LoVo (cell line): ENCODE data around the gene PPT1.
A peak's percentile ranks its signal among the peaks of the same experiment; 100 is the strongest.
"Not testable (repeated sequence)": the region's sequence is repeated elsewhere in the genome, so short reads cannot be mapped to it uniquely, and the experiment has no call there.

Experiments used
- DNase-seq: peaks from one replicate; pipeline ENCODE4 v3.0.0-alpha.2; 2016; ENCODE audit warnings: low spot score

PPT1 gene

DNA sequence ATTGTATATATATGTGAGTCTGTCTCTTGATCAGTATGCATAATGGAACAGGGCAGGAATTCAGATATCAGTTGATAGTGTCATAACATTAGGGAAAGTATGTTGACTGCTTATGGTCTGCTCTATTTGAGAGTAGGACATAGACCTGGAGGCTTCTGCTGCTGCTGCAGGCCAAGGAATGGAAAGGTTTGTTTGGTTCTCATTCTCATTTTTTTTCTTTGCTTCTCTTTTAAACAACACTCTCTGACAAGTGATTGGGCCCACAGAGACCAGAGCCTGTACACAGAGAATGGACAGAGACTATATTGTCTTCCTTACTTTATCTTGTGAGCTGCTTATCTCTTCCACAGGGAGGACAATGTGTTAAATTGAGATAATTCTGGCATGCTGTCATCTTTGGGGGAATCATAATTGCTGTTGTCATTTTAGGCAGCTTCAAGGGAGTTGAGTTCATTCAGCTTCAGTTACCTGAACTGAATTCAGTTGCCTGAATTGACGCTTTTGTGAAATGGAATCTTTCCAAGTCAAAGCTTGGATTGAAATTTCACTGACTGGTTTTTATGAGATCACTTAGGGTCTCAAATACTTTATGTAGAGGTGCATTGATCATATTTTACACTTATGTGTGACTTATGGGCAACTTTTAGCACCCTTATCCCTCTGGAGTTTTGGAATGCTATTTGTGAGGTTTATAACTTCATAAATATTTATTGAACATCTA lies 39.6 kb downstream of the PPT1 start:
- DNase-seq: no peak

DNA sequence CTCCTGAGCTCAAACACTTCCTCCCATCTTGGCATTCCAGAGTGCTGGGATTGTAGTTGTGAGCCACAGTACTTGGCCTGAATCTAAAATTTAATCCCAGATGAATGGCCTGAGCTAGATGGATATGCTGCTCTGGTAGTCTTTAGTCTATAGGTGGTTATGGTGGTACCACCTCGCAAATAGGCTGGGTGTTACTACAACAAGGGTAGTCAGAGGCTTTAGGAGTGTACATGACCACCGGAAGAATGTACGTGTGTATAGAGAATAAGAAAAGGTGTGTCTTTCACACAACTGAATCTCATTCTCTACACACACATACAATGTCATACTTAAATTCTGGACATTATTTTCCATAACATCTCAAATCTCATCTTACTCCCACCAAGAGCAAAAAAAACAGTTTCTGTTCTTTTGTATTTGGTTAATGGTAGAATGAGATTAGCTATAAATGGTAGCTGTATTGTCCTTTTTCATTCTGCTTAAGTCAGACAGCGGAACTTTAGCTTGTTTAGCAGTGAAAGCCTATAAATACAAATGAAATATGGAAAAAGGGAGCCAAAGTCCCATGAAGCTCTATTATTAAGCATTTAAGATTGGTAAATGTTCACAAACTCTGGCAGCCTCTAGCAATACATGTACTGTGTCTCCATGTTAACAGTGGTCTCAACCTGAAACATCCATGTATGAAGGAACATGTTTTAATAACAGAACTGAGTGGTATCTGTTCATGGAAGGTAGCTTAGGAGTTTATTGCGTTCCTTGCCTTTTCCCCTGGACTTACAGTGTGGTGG lies 40.3 kb downstream of the PPT1 start:
- DNase-seq: no peak

DNA sequence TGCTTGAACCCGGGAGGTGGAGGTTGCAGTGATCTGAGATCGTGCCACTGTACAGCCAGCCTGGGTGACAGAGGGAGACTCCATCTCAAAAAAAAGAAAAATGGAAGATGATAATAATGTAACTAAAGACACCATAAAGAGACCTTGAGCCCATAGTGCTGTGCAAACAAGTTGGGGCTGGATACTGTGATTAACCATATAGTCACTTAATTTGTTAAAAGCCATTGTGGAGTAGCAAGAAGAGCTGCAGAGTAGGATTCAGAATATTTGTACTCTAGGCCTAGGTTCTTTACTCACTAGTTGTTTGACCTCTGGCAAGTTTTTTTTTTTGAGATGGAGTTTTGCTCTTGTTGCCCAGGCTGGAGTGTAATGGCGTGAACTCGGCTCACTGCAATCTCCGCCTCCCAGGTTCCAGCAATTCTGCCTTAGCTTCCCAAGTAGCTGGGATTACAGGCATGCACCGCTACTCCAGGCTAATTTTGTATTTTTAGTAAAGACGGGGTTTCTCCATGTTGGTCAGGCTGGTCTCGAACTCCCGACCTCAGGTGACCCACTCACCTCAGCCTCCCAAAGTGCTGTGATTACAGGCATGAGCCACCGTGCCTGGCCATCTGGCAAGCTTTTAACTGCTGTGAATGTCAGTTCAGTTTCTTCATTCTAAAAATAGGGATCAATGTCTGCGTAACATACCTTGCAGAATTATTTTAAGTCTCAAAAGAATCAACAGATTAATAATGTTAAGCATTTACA lies 43.7 kb downstream of the PPT1 start:
- DNase-seq: no peak

- no peak for DNase-seq
These were observed 46.2 kb downstream of the PPT1 start for GRCh38 chr1:40050863-40051262.

DNA sequence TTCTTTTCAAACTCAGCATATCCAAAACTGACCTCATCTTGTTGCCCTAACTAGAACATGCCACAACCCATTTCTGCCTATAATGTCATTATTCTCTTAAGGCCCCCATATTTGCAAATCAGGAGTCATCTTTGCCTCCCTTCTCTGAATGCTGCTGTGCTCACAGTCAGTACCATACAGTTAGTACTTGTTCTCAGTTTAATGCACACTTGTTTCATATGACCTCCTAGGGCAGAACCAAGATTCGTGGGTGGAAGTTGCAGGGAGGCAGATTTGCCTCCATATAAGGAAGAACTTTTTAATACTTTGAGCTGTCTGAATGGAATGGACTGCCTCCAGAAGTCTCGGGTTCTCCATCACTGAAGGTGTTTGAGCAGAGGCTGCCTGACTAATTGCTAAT lies 47.3 kb downstream of the PPT1 start:
- no peak for DNase-seq

GRCh38 chr1:40047769-40048168 lies 49.3 kb downstream of the PPT1 start:
- DNase-seq: no peak

- DNase-seq: no peak
These were observed 49.8 kb downstream of the PPT1 start for GRCh38 chr1:40047276-40047675.

GRCh38 chr1:40045766-40046165 lies 51.3 kb downstream of the PPT1 start:
- DNase-seq: no peak

- no peak for DNase-seq
These were observed 51.9 kb downstream of the PPT1 start for GRCh38 chr1:40045182-40045581.

- no peak for DNase-seq
These were observed 52.9 kb downstream of the PPT1 start for GRCh38 chr1:40044110-40044509.

GRCh38 chr1:40042341-40042740 lies 54.7 kb downstream of the PPT1 start:
- DNase-seq: no peak

DNA sequence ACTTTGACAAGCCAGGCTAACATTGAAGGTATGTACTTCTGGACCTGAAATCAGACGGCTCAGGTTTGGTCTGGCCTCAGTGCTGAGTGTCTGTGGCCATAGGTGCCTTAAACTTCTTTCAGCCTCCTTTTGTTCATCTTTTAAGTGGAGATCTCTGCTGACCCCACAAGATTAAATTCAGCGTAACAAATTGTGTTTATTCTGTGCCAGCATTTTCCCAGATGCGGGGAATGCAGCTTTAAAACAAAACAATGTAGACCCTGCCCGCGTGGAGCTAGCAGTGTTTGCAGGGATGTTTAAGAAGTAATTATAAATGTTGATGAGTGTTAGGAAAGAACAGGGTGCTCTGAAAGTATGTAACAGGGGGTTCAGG lies 55.6 kb downstream of the PPT1 start:
- DNase-seq: no peak

DNA sequence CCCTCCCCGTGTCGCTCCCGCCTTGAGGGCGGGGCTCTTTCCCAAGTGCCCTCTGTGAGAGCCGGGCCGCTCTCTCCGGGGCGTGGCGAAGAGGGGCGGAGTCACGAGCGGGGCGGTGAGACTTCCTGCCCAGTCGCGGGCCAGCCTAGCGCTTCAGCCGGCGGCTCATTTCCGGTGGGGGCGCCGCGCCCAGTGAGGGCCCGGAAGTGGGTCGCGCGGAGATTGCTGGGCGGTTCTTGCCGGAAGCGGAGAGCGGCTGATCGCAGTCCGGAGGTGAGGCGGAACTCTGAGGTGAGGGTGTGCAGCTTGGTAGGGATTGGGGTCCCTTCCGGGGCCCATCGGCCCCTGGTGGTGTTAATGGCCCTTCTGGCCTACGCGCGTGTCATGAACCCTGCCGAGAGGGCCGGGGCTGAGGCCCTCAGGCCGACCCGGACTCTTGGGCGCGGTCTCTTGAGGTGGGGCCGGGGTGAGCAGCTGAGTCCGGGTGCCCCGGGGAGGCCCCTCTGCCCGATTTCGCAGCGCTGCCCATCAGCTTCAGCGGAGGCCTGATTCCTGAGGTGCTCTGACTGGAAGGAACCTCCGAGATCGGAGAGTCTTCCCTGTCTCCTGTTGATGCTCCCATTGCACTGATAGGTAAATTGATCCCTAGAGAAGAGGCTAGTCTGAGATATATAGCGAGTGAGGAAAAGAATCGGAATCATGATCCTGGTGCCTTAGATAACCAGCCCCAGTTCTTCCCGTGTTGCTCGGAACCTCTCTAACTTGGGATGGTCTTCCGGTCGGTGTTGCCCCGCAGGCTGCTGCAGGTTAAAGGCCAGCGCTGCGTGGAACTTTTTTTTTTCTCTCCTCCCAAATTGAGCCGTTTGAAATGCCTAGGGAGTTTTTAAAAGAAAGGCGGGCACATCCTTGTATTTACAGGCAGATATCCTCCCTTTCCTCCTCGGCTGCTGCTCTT lies 56.3 kb downstream of the PPT1 start, which contains the start of gene CAP1:
Gene CAP1, plus strand, starts transcription at position 219 of the 955 bp plus-strand sequence. CDS start 18,618 bp downstream, outside the sequence.
- peak; percentile 97 for DNase-seq

DNA sequence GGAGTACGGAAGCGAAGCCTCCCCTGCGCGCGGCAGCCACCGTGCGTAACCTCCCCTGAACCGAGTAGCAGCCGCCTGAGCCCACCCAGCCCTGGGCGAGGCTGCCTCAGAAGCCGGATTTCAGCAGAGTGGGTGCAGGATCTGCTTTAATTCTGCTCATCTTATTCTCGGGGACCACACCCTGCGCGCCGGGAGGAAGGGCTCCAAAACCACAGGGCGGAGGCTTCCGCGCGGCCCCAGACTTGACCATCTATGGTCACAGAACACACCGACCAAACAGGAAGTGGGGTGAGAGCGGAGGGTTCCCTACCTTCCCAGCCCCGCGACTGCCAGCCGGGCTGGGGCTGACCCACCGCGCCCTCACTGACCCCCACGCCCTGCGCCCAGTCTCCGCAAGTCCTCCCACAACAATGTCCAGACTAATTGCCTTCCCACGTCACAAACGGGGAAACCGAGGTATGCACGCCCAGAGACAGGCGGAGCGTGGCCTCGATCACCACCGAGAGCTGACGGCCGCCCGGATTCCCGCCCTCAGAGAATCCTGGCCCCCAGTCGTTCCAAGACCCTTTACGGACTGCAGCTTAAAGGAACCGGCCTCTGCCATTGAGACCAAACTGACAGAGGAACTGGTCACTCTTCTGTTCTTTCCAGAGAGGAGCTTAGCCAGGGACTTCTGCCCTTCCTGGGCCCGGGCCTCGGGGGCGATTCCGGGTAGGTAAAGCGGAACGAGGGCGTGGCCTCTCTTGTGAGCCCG lies 57.1 kb downstream of the PPT1 start:
- DNase-seq: peak; percentile 83

DNA sequence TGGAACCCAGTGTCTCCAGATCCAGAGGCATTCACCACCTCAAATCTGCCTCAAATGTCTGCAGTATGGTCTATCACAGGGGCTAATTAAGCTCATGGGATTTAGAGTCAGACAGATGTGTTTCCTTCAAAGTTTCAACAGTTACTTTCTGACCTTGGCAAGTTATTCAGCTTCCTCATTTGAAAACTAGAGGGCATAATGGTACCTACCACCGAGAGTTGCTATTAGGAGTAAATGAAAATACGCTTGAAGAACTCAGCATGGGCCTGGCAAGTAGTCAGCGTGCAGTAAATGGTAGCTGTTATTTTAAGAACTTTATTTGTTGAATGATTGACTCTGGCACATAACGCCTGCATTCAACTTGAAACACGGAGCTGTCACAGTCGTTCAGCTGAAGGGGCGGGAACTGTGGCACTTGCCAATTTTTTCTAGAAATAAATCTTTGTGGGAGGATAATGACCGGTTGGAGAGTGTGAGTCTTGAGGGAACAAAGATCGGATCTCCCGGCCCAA lies 57.8 kb downstream of the PPT1 start:
- DNase-seq: no peak

GRCh38 chr1:40038697-40039096 lies 58.4 kb downstream of the PPT1 start:
- DNase-seq: no peak

GRCh38 chr1:40037254-40037653 lies 59.8 kb downstream of the PPT1 start:
- not testable (repeated sequence) for DNase-seq

DNA sequence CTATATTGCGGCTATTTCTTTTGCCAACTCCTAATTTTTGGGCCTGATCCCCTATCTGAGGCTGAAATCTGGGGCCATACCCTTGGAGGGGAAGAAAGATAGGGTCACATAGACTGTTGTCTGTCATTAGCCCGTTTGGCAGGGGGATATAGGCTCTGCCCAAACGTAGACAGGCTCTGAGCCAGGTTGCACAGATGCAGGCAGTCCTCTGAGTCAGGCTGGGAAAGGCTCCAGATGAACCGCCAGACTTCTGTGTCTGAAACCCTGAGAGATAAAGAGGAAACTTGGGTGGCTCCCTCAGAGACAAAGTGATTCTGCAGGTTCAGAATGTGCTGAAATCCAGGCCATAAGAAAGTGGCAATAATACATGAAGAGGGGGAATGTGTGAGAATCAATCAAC lies 60.5 kb downstream of the PPT1 start:
- DNase-seq: no peak

GRCh38 chr1:40034869-40035268 lies 62.2 kb downstream of the PPT1 start:
- DNase-seq: no peak

- peak; percentile 57 for DNase-seq
These were observed 64.7 kb downstream of the PPT1 start for GRCh38 chr1:40032240-40032891.
